GM21515 (cell line): ENCODE data around the gene PRKCQ.

Experiments used
- ATAC-seq: cut with Tn5 transposase; IDR thresholded peaks from one replicate; pipeline ENCODE4 v1.9.1; 2021; ENCODE audit not compliant: unreplicated experiment

The PRKCQ gene

GRCh38 chr10:6528198-6528950, 51.7 kb downstream of the PRKCQ start:
- ATAC-seq: no peak

- no peak for ATAC-seq
Measured at GRCh38 chr10:6525599-6526165, 54.4 kb downstream of the PRKCQ start.

- ATAC-seq: no peak
Measured at GRCh38 chr10:6522230-6522629, 57.8 kb downstream of the PRKCQ start.

- ATAC-seq: no peak
Measured at GRCh38 chr10:6520138-6520537, 59.9 kb downstream of the PRKCQ start.

GRCh38 chr10:6518791-6519429, 61.2 kb downstream of the PRKCQ start:
- ATAC-seq: no peak

GRCh38 chr10:6516929-6517284, 63.2 kb downstream of the PRKCQ start:
- ATAC-seq: no peak

- ATAC-seq: no peak
Measured at GRCh38 chr10:6516281-6516928, 63.7 kb downstream of the PRKCQ start.

- ATAC-seq: no peak
Measured at GRCh38 chr10:6514844-6515780, 65.0 kb downstream of the PRKCQ start.

GRCh38 chr10:6514180-6514579, 65.9 kb downstream of the PRKCQ start:
- no peak for ATAC-seq

- ATAC-seq: no peak
Measured at GRCh38 chr10:6513476-6513875, 66.6 kb downstream of the PRKCQ start.

GRCh38 chr10:6512182-6512581, 67.9 kb downstream of the PRKCQ start:
- ATAC-seq: no peak

GRCh38 chr10:6511347-6511746, 68.7 kb downstream of the PRKCQ start:
- ATAC-seq: no peak

- ATAC-seq: no peak
Measured at GRCh38 chr10:6507311-6507710, 72.8 kb downstream of the PRKCQ start.

GRCh38 chr10:6505300-6505699, 74.8 kb downstream of the PRKCQ start:
- ATAC-seq: no peak

- no peak for ATAC-seq
Measured at GRCh38 chr10:6504296-6504695, 75.8 kb downstream of the PRKCQ start.

GRCh38 chr10:6503171-6503570, 76.9 kb downstream of the PRKCQ start:
- ATAC-seq: no peak

- ATAC-seq: no peak
Measured at GRCh38 chr10:6501931-6502330, 78.1 kb downstream of the PRKCQ start.

GRCh38 chr10:6499974-6500373, 80.1 kb downstream of the PRKCQ start:
- no peak for ATAC-seq

GRCh38 chr10:6498771-6499170, 81.3 kb downstream of the PRKCQ start:
- ATAC-seq: no peak

- no peak for ATAC-seq
Measured at GRCh38 chr10:6497620-6498019, 82.5 kb downstream of the PRKCQ start.
